ENCODE results near the gene PERM1.

- TF ChIP-seq CTCF (conservative IDR thresholded peaks at IDR 0.05; ENCODE audit: low read length) (no peak), EZH2phosphoT487 (IDR thresholded peaks at IDR 0.05; ENCODE audit: borderline replicate concordance) (no peak)
Measured at GRCh38 chr1:1003618-1004419, 21.9 kb upstream of the PERM1 start.

All from Loucy (cell line).